Activated CD4-positive, alpha-beta T cell treated with anti-CD3 and anti-CD28 coated beads for 36 hours (primary cell): ENCODE measurements around the gene DDI2. TPM values are rescaled to one million over a fixed set of nuclear protein-coding genes. Genes with fewer than 3 reads are reported as not detected.
A peak's percentile ranks its signal among the peaks of the same experiment; 100 is the strongest.
"Not testable (repeated sequence)": the region's sequence is repeated elsewhere in the genome, so short reads cannot be mapped to it uniquely, and the experiment has no call there.

Experiments used
- ATAC-seq: fragments of 200-7000 bp; cut with Tn5 transposase; one replicate; pipeline ENCODE4 v1.10.0; 2021; ENCODE audit warnings: mild to moderate bottlenecking, moderate library complexity
- CTCF ChIA-PET: fragments of 350-600 bp; sonication (Branson Sonifier 250); formaldehyde crosslinking; loops from one replicate; lab custom pipeline; 2021; ENCODE audit warnings: antibody characterized with exemption; lab: Charles Lee
- POLR2A ChIA-PET: fragments of 350-600 bp; sonication (Branson Sonifier 250); formaldehyde crosslinking; loops from one replicate; lab custom pipeline; 2021; ENCODE audit warnings: antibody characterized with exemption, inconsistent platforms; lab: Charles Lee
- DNase-seq: peaks from one replicate; pipeline ENCODE4 v3.0.0-alpha.2; 2020
- H3K27ac Mint-ChIP-seq: one replicate; pipeline ENCODE4 v1.8.0; 2021; ENCODE audit warnings: mixed read lengths
- H3K27me3 Mint-ChIP-seq: one replicate; pipeline ENCODE4 v1.8.0; 2021; ENCODE audit warnings: mixed read lengths
- H3K36me3 Mint-ChIP-seq: one replicate; pipeline ENCODE4 v1.8.0; 2021; ENCODE audit warnings: low read depth, mixed read lengths
- H3K4me1 Mint-ChIP-seq: one replicate; pipeline ENCODE4 v1.8.0; 2021; ENCODE audit warnings: mixed read lengths
- H3K4me3 Mint-ChIP-seq: one replicate; pipeline ENCODE4 v1.8.0; 2021; ENCODE audit warnings: mild to moderate bottlenecking, moderate library complexity, mixed read lengths
- H3K9me3 Mint-ChIP-seq: one replicate; pipeline ENCODE4 v1.8.0; 2021; ENCODE audit warnings: low read depth, mixed read lengths
- intact Hi-C, 2 experiments: fragments of 100-400 bp; cut with DNase I in 1 of 2; cut with micrococcal nuclease in 1 of 2; formaldehyde crosslinking; loops; one replicate each; pipeline versions ENCODE4 v1.14.2 to v1.15.1; 2022 to 2024; cut with DNase I, micrococcal nuclease
- total RNA-seq, 2 experiments: library from RNA; stranded (reverse); gene quantifications; one replicate each; pipeline ENCODE4 v1.2.3, GENCODE V29; 2021

DDI2 gene
- total RNA-seq, 2 experiments from 2014 or later = 30.2 to 34.0 TPM

DNA sequence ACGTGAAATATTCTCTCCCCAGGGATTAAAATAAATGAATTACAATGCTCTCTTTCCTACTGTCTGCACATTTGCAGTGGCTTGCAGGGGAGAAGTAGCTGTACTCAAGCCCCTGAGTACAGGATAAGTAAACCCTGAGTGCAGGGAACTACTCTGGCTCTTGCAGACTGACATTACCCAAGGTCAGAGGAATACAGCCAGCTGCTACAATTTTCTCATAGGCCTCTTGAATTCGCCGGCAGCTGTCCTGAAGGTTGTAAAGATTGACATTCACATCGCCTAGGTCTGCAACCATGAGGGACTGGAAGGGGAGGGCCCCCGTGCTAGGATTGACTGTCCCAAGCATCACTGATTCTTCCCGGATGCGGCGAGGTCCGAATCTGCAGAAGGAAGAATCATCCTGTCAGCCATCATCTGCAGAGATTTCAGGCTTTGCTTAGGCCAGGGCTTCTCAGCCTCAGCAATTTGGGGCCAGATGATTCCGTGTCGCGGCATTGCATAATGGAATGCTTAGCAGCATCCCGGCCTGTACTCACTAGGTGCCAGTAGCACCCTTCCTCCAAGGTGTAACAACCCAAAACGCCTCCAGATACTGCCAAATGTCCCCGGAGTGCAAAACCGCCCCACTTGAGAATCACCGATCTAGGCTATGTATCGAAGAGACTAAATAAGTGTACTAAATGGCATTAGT lies 34.1 kb upstream of the DDI2 start:
- H3K36me3 Mint-ChIP-seq = peaks cover 32% of the 10 kb centered on the region
- H3K4me3 Mint-ChIP-seq = peak overlapping the region; percentile 77
- ChIA-PET CTCF (interaction anchor here (0.8 to 1.9 kb wide), 3 partner anchors 18 to 158 kb away, joined by 3 to 7 read pairs (median 4); partner anchors contain the start of gene DDI2), POLR2A (no interaction called here)
- H3K27ac Mint-ChIP-seq = peak overlapping the region; percentile 89
- H3K9me3 Mint-ChIP-seq = no peaks in the 10 kb centered on the region
- ATAC-seq = no peak
- peaks cover 35% of the 10 kb centered on the region for H3K4me1 Mint-ChIP-seq
- intact Hi-C loops = loop anchor here in 1 of 2 experiments (5.0 kb wide), 1 partner anchor 34 kb away; the partner anchor contains the start of gene DDI2
- no peak for DNase-seq
- H3K27me3 Mint-ChIP-seq = no peaks in the 10 kb centered on the region

DNA sequence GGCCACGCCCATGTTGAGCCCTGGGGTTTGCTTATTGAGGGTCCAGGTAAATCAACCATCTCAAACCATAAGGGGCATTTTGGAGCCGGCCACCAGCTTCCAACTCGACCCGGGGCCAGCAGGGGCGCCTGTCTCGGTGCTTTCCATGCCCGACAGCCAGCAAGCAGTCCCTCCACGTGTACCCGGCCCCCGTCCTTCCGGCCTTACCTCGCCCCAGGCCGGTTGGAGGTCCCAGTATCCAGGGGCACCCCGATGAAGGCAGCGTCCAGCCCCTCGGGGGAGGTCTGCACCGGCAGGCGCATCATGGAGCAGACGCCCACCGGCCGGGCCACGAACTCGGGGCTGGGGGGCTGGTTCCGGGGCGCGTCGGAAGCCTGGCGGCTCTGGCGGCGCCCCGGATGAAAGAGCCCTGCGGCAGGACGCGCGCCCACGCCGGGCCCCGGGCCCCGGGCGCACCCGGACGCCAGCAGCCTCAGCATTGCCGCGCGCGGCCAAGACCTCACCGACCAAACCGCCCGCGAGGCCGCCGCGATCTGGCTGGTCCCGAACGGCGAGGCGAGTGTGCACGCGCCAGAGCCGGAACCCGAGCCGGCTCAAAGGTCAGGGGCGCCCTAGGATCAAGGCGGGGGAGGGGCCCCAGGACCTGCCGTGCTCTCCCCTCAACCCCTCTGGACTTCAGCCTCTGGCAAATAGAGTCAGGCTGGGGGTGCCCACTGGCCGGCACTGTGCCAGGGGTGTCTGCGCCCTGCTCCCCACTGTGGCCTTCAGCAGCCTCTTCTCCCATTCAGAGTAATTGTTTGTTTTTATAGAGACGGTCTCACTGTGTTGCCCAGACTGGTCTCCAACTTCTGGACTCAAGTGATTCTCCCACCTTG lies 32.5 kb upstream of the DDI2 start, which contains the start of gene AGMAT:
AGMAT (minus strand) TSS at position 563 of the 875 bp plus-strand sequence; CDS start at position 479, 84 bp downstream.
- intact Hi-C loops = loop anchor here (1.0 to 5.0 kb wide), 4 partner anchors 33 to 100 kb away; partner anchors contain the start of genes DDI2 (in 2 of the 2), DNAJC16 (in 1 of the 2) and PLEKHM2 (in 1 of the 2)
- Mint-ChIP-seq H3K9me3 (no peaks in the 10 kb centered on the region), H3K4me3 (peak within 1 kb of the TSS; percentile 77), H3K27ac (peak within 1 kb of the TSS; percentile 89), H3K27me3 (no peaks in the 10 kb centered on the region), H3K4me1 (peaks cover 20% of the 10 kb centered on the region), H3K36me3 (peaks cover 22% of the 10 kb centered on the region)
- CTCF ChIA-PET = interaction anchor here (0.6 to 1.9 kb wide), 2 partner anchors 19 to 33 kb away, joined by 3 to 7 read pairs; partner anchors contain the start of gene DDI2
- DNase-seq = peak; percentile 82
- POLR2A ChIA-PET = no interaction called here
- ATAC-seq = peak; percentile 80

DNA sequence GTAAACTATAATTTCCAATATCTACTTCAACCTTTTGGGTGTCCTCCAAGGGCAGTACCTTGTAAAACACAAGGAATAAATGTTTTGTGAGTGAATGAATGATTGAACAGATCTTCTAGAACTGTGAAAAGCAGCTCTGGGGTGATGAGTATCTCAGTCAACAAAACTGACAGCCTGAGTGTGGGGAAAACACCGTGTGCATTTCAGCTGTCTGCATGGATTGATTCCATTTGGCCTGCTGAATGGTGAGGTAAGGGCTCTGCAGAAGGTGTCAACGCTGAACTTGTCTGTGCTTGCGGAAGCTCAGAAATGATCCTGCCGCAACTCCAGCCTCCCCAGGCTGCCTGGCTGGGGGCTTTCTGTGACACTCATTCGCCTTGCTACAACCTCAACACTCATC lies 25.0 kb upstream of the DDI2 start:
- ATAC-seq = no peak
- ChIA-PET CTCF (no interaction called here), POLR2A (no interaction called here)
- Mint-ChIP-seq H3K27me3 (no peaks in the 10 kb centered on the region), H3K4me3 (no peak overlapping the region), H3K4me1 (no peaks in the 10 kb centered on the region), H3K36me3 (peaks cover 14% of the 10 kb centered on the region), H3K27ac (no peak overlapping the region), H3K9me3 (no peaks in the 10 kb centered on the region)
- DNase-seq = no peak
- intact Hi-C loops = no loop called here

GRCh38 chr1:15595809-15596617 lies 21.2 kb upstream of the DDI2 start:
- intact Hi-C loops = loop anchor here (1.0 to 2.0 kb wide), 2 partner anchors 15 to 145 kb away; no protein-coding TSS in a partner anchor
- POLR2A ChIA-PET = no interaction called here
- H3K4me3 Mint-ChIP-seq = no peak overlapping the region
- H3K9me3 Mint-ChIP-seq = no peaks in the 10 kb centered on the region
- ATAC-seq (no peak), DNase-seq (no peak)
- H3K4me1 Mint-ChIP-seq = no peaks in the 10 kb centered on the region
- H3K36me3 Mint-ChIP-seq = no peaks in the 10 kb centered on the region
- CTCF ChIA-PET = interaction anchor here (0.6 to 1.6 kb wide), 4 partner anchors 9 to 504 kb away, joined by 3 to 6 read pairs (median 4); no protein-coding TSS in a partner anchor
- no peaks in the 10 kb centered on the region for H3K27me3 Mint-ChIP-seq
- H3K27ac Mint-ChIP-seq = no peak overlapping the region

DNA sequence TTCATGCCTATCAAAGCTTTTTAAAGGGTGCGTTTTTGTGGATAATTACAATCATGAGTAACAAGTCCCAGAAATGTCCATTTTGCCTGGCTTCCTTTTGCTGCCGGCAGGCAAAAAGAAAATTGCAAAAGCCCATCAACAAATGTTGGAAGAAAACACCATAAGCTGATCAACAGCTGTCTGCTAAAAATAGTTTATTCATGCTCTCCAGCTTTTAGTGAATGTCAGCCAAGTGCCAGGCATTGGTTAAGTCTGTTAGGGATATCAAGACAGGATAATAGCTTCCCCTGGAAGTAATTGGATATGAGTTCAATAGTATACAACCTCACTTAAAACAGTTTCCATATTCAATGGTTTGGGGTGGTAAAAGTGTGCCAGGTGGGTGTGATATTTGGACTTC lies 18.8 kb upstream of the DDI2 start:
- H3K27ac Mint-ChIP-seq = no peak overlapping the region
- ATAC-seq = no peak
- intact Hi-C loops = no loop called here
- no peaks in the 10 kb centered on the region for H3K27me3 Mint-ChIP-seq
- H3K4me3 Mint-ChIP-seq = no peak overlapping the region
- H3K9me3 Mint-ChIP-seq = no peaks in the 10 kb centered on the region
- ChIA-PET CTCF (interaction anchor here (1.0 to 1.3 kb wide), 2 partner anchors 9 to 65 kb away, joined by 3 to 5 read pairs; no protein-coding TSS in a partner anchor), POLR2A (interaction anchor here (0.6 kb wide), 1 partner anchor 31 kb away, joined by 3 read pairs; no protein-coding TSS in a partner anchor)
- no peak for DNase-seq
- H3K4me1 Mint-ChIP-seq = peaks cover 3% of the 10 kb centered on the region
- H3K36me3 Mint-ChIP-seq = no peaks in the 10 kb centered on the region

DNA sequence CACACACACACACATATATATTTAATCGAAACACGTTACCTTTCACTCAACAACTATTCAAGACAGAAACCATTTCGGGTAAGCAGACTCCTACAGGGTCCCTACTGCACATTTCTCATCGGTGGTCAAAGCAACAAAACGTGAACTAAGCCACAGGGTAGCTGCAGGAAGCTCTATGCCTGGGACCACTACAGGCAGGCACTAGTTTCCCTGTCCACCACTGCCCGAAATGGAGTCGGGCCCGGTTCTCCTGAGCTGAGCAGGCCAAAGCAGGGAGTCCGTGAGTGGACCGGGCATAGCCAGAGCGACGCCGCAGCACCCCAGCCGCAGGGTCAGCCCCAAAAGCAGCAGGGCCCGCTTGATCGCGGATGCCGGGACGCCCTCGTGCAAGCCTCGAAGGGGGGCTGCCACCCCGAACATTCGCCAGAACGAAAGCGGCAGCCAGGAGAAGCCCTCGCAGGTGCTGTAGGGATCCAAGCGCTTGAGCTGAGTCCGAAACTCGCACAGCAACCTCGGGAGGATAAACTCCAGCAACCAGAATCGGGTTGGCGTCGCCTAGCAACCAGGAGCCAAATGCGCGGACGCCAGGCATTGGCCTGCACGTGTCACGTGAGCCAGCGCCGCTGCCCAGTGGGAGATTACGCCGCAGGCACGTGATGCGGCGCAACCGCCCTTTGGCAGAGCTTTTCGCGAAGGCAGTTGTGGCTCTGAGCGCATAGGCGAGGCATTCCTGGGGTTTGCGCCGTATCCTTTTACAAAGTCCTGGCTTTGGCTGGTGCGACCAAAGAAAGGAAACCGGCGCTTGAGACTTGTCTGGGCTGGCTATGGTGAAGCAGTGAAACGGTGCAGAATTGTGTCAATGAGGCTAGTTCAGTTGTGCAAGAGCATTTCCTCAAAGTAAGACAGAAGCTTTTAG lies 13.9 kb upstream of the DDI2 start:
- ATAC-seq = peak; percentile 99
- Mint-ChIP-seq H3K4me3 (peak overlapping the region; percentile 55), H3K36me3 (no peaks in the 10 kb centered on the region), H3K27me3 (no peaks in the 10 kb centered on the region), H3K4me1 (peaks cover 11% of the 10 kb centered on the region), H3K27ac (peak overlapping the region; percentile 45), H3K9me3 (no peaks in the 10 kb centered on the region)
- intact Hi-C loops = loop anchor here (1.0 kb wide), 2 partner anchors 14 to 77 kb away; partner anchors contain the start of genes DDI2 (in 2 of the 2) and DNAJC16 (in 1 of the 2)
- ChIA-PET CTCF (interaction anchor here (0.6 to 1.5 kb wide), 6 partner anchors 9 to 284 kb away, joined by 3 to 6 read pairs (median 4); no protein-coding TSS in a partner anchor), POLR2A (interaction anchor here (0.6 to 1.7 kb wide), 3 partner anchors 15 to 94 kb away, joined by 3 to 6 read pairs (median 4); no protein-coding TSS in a partner anchor)
- peak; percentile 96 for DNase-seq

DNA sequence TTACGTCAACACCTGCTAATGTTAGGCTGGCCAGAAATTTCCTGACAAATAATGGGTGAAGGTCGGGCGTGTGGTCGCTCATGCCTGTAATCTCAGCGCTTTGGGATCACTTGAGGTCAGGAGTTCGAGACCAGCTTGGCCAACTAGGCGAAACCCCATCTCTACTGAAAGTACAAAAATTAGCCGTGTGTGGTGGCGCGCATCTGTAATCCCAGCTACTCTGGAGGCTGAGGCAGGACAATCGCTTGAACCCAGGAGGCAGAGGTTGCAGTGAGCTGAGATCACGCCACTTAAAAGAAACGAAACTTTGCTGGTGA lies 13.3 kb upstream of the DDI2 start:
- peaks cover 11% of the 10 kb centered on the region for H3K4me1 Mint-ChIP-seq

GRCh38 chr1:15604400-15604799 lies 12.9 kb upstream of the DDI2 start:
- ATAC-seq, intact Hi-C loops, H3K9me3 Mint-ChIP-seq, H3K36me3 Mint-ChIP-seq, DNase-seq, H3K27me3 Mint-ChIP-seq, H3K27ac Mint-ChIP-seq: not testable (repeated sequence)
- Mint-ChIP-seq H3K4me1 (peaks cover 11% of the 10 kb centered on the region), H3K4me3 (peak overlapping the region; percentile 55)
- CTCF ChIA-PET = interaction anchor here (0.6 to 1.5 kb wide), 3 partner anchors 14 to 283 kb away, joined by 4 to 6 read pairs (median 5); no protein-coding TSS in a partner anchor
- POLR2A ChIA-PET = interaction anchor here (1.7 kb wide), 1 partner anchor 93 kb away, joined by 6 read pairs; no protein-coding TSS in a partner anchor

More for the DNA sequence above, 13.3 kb upstream of the DDI2 start:
- not testable (repeated sequence) for H3K27me3 Mint-ChIP-seq, ATAC-seq, H3K9me3 Mint-ChIP-seq, H3K36me3 Mint-ChIP-seq, DNase-seq
- ChIA-PET CTCF (interaction anchor here (0.6 to 1.5 kb wide), 5 partner anchors 14 to 283 kb away, joined by 3 to 6 read pairs (median 4); no protein-coding TSS in a partner anchor), POLR2A (interaction anchor here (1.0 to 1.7 kb wide), 2 partner anchors 14 to 93 kb away, joined by 3 to 6 read pairs; no protein-coding TSS in a partner anchor)
- intact Hi-C loops = loop anchor here (1.0 kb wide), 2 partner anchors 13 to 78 kb away; partner anchors contain the start of genes DDI2 (in 2 of the 2) and DNAJC16 (in 1 of the 2)
- peak overlapping the region; percentile 55 for H3K4me3 Mint-ChIP-seq
- peak overlapping the region; percentile 45 for H3K27ac Mint-ChIP-seq
